Ectodermal cell (in vitro differentiated cells): ENCODE data around the gene TLE2.
A peak's percentile ranks its signal among the peaks of the same experiment; 100 is the strongest.

Source experiments
- H3K27ac ChIP-seq: 2 replicates; pipeline ENCODE4 v1.7.0; 2013; ENCODE audit warnings: mild to moderate bottlenecking, low read depth, low read length; ENCODE audit not compliant: insufficient read depth, poor library complexity, severe bottlenecking
- H3K27me3 ChIP-seq: 2 replicates; pipeline ENCODE4 v1.7.0; 2013; ENCODE audit warnings: mild to moderate bottlenecking, low read length; ENCODE audit not compliant: insufficient read depth, control insufficient read depth, poor library complexity, severe bottlenecking
- H3K36me3 ChIP-seq: one replicate; pipeline ENCODE4 v1.7.0; 2013; ENCODE audit warnings: low read length; ENCODE audit not compliant: control insufficient read depth, insufficient read depth
- H3K4me1 ChIP-seq: one replicate; pipeline ENCODE4 v1.7.0; 2013; ENCODE audit warnings: low read length; ENCODE audit not compliant: control insufficient read depth, insufficient read depth
- H3K4me3 ChIP-seq: 2 replicates; pipeline ENCODE4 v1.7.0; 2013; ENCODE audit warnings: low read depth, low read length, control low read depth; ENCODE audit not compliant: insufficient read depth
- H3K9me3 ChIP-seq: 2 replicates; pipeline ENCODE4 v1.7.0; 2013; ENCODE audit warnings: mild to moderate bottlenecking, low read length, moderate library complexity; ENCODE audit not compliant: control insufficient read depth
- WGBS, 2 experiments: methylation state at CpG; one replicate each; pipeline ENCODE4 v1.1.7; 2013; ENCODE audit warnings: missing lambda C conversion rate in 2 of 2; 5-methylcytosine and 5-hydroxymethylcytosine counted together

Gene TLE2

DNA sequence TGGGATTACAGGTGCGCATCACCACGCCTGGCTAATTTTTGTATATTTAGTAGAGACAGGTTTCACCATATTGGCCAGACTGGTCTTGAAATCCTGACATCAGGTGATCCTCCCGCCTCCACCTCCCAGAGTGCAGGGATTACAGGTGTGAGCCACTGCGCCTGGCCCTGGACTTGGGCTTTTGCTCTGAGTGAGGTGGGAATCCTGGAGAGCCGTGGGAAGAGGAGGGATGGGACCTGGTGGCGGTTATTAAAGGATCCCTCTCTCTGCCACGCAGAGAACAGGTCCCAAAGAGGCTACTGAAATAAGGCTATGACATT is 34.9 kb upstream of the TLE2 start:
- Histone ChIP-seq H3K4me1 (no peaks in the 10 kb centered on the region), H3K27me3 (peaks cover 26% of the 10 kb centered on the region), H3K9me3 (no peaks in the 10 kb centered on the region), H3K27ac (no peak overlapping the region), H3K36me3 (no peaks in the 10 kb centered on the region), H3K4me3 (no peak overlapping the region)
- WGBS, 2 experiments, result 85 to 93% methylated on average over 7 of the region's 7 CpGs

DNA sequence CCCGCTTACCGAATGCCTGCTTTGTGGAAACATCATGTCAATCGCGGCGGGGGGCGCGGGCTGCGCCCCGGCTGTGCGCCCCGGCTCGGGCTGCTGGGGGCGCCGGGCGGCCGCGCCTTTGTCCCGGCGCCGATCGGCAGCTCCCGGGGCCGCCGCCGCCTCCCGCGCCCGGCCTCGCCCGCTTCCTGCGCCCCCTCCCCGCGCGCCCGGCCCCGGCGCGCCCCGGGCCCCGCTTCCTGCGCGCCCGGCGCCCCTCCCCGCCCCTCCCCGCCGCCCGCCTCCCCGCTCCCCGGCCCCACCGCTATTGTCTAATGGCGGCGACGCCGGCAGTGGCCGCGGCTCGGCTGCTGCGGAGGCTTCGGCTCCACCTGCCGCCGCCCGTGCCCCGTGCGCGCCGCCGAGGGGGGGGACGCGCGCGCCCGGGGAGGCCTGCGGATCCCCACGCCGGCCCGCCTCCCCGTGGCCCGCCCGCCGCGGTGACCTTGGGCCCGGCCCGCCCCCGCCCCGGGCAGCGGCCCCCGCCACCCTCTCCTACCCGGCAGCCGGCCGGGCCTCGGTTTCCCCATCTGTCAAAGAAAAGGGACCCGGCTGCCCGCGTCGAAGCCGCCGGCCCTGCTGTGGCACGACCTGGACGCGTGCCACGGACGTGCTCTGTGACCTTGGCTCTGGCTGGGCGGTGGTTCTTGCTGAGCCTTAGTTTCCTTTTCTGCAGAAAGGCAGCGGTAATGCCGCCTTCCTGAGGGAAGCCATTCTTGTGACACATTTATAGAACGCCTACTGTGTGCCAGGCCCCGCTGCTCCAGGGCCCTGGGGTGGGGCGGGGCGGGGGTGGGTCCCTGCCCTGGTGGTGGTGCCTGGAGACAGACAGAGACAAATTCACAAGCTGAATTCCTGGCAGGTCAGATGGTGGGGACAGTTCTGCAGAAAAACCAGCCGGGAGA is 33.4 kb upstream of the TLE2 start, which contains the start of gene TLE5:
TLE5 (minus strand) TSS at position 331 of the 941 bp plus-strand sequence; CDS start at position 36, 295 bp downstream.
- peaks cover 3% of the 10 kb centered on the region for H3K4me1 ChIP-seq
- no peaks in the 10 kb centered on the region for H3K9me3 ChIP-seq
- H3K27ac ChIP-seq, result no peak within 1 kb of the TSS
- H3K36me3 ChIP-seq, result no peaks in the 10 kb centered on the region
- H3K4me3 ChIP-seq, result peak within 1 kb of the TSS; percentile 64
- H3K27me3 ChIP-seq, result peaks cover 41% of the 10 kb centered on the region
- WGBS, 2 experiments, result 2% methylated on average over 110 to 111 of the region's 111 CpGs

DNA sequence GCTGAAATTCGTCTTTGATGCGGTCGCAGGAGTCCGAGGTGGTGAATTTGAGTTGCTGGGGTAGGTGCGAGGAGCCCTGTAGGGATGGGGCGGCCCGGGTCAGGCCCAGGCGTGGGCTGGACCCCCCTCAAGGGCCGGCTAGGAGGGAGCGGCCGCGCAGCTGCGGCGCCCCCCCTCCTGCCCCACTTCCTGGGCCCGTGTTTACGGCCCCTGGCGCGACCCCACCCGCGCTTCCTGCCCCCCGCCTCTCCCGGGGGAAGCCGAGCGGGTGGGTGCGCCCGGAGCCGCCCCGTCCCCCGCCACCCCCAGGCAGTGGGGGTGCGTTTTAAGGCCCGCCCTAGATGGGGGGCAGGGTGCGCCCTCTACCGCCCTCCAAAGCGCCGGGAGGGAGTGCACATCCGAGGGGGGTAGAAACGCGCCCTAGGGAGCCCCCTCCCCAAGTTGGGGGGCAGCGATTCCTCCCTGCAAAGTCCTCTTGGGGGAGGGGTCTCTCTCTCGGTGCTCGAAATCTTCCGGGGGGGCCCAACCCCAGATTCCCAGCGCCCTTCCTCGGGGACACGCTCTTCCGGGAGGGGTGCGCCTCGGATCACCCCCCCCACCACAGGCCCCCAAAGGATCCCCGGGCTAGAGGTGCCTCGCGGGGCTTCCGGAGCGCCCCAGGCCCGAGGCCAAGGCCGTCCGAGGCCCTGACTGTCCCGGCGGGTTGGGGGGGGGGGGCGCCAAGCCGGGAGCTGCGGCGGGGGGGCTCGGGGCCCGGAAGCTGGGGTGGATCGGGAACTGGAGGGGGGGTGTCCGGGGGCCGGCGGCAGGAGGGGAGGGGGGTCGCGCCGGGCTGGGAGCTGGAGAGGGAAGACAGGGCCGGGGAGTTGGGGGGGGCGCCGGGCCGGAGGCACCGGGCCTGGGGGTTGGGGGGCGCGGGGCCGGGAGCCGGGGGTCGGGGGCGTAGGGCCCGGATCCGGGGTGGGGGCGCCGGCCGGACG is 32.4 kb upstream of the TLE2 start:
- H3K4me1 ChIP-seq, result peaks cover 12% of the 10 kb centered on the region
- H3K27ac ChIP-seq, result no peak overlapping the region
- no peaks in the 10 kb centered on the region for H3K9me3 ChIP-seq
- H3K36me3 ChIP-seq, result no peaks in the 10 kb centered on the region
- H3K27me3 ChIP-seq, result peaks cover 51% of the 10 kb centered on the region
- 5% methylated on average over 76 to 85 of the region's 88 CpGs for WGBS, 2 experiments
- peak overlapping the region; percentile 64 for H3K4me3 ChIP-seq

DNA sequence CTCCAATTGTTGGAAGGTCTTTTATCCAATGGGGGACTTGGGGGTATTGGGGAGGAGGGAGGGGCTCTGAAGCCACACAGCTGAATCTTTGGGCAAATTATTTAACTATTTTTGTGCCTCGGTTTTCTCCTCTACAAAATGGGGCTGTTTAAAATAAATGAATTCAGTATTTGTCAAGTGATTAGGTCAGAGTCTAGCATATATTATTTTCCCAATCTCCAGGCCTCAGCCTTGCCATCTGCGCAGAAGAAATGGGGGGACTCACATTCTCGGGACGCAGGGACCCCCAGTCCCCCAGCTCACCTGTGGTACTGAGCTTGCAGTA is 31.7 kb upstream of the TLE2 start:
- H3K4me3 ChIP-seq, result peak overlapping the region; percentile 64
- WGBS, 2 experiments, result 79 to 80% methylated on average over 4 of the region's 4 CpGs
- H3K27me3 ChIP-seq, result peaks cover 57% of the 10 kb centered on the region
- no peaks in the 10 kb centered on the region for H3K9me3 ChIP-seq
- peaks cover 18% of the 10 kb centered on the region for H3K4me1 ChIP-seq
- no peak overlapping the region for H3K27ac ChIP-seq
- H3K36me3 ChIP-seq, result no peaks in the 10 kb centered on the region

DNA sequence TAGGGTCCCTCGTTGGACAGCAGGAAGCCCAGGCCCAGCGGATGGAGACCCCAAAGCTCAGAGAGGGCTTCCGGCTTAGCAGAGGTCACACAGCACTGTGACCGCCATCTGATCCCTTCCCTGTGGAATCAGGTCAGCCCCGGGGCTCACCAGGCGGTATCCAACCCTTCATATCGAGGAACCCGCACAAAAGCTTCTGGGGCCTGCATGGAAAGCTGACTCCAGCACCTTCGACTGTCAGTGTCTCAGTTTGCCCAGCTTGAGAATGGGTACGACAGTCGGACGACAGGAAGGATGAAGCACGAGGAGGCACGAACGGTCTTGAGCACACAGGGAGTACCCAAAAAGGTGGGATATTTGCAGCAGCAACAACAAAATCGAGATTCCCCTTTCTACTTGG is 30.6 kb upstream of the TLE2 start:
- Histone ChIP-seq H3K27ac (no peak overlapping the region), H3K4me3 (no peak overlapping the region), H3K9me3 (no peaks in the 10 kb centered on the region), H3K4me1 (peaks cover 18% of the 10 kb centered on the region), H3K36me3 (no peaks in the 10 kb centered on the region), H3K27me3 (peaks cover 69% of the 10 kb centered on the region)
- 95 to 97% methylated on average over 16 of the region's 16 CpGs for WGBS, 2 experiments

DNA sequence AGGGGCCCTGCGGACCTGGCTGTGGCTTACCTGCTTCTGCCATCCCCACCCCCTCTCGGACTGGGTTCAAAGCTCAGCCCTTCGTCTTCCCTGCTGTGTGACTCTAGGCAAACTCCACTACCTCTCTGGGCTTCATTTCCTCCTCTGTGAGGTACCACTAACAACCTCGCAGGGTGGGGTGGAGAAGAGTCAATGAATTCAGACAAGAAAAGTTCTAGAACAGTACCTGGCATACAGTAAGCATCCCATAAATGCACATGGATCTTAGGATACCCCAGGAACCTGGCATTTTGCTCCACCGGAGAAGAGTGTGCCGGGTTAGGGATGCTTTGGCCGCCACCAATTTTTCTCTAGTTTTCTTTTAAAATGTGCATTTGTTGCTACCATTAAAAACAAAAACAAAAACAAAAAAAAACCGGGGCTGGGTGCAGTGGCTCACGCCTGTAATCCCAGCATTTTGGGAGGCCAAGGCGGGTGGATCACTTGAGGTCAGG is 29.8 kb upstream of the TLE2 start:
- H3K36me3 ChIP-seq, result no peaks in the 10 kb centered on the region
- H3K27me3 ChIP-seq, result peaks cover 69% of the 10 kb centered on the region
- no peak overlapping the region for H3K27ac ChIP-seq
- peaks cover 18% of the 10 kb centered on the region for H3K4me1 ChIP-seq
- H3K4me3 ChIP-seq, result no peak overlapping the region
- 91 to 93% methylated on average over 10 of the region's 10 CpGs for WGBS, 2 experiments
- no peaks in the 10 kb centered on the region for H3K9me3 ChIP-seq

DNA sequence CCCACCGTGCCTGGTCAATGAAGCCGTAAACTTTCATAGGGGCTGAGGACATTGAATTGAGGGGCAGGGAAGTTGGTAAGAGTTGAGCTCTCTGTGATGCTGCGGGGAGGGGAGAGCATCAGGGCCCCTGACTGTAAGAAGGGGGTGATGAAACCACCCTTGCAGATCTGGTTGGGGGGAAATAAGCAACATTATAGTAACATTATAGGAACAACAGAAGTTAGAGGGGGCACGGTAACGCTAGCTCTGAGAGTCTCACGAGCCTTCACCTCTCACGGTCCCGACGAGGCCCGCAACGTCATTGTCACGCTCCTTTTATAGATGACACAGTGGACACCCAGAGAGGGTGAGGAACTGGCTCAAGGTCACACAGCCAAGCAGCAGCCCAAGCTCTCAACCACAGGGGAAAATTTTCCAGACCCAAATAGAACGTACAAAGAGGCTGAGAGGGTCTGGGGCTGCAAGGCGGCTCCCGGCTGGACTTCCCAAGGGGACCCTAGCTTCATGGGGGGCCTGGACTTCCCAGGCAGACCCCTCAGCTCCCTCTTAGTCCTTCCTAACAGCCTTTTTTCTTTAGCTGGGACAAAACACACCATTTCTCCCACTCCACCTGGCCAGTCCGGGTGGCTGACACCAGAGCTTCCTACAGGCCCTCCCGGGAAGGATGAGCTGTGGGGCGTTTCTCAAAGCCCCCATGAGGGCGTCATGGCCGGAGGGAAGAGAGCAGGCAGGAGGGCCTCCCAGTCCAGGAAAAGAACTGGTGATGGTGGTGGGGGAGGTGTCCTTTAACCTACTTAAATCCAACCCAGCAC is 29.1 kb upstream of the TLE2 start:
- peaks cover 22% of the 10 kb centered on the region for H3K4me1 ChIP-seq
- no peaks in the 10 kb centered on the region for H3K36me3 ChIP-seq
- H3K9me3 ChIP-seq, result no peaks in the 10 kb centered on the region
- no peak overlapping the region for H3K4me3 ChIP-seq
- H3K27me3 ChIP-seq, result peaks cover 65% of the 10 kb centered on the region
- 87 to 90% methylated on average over 20 of the region's 20 CpGs for WGBS, 2 experiments
- no peak overlapping the region for H3K27ac ChIP-seq

DNA sequence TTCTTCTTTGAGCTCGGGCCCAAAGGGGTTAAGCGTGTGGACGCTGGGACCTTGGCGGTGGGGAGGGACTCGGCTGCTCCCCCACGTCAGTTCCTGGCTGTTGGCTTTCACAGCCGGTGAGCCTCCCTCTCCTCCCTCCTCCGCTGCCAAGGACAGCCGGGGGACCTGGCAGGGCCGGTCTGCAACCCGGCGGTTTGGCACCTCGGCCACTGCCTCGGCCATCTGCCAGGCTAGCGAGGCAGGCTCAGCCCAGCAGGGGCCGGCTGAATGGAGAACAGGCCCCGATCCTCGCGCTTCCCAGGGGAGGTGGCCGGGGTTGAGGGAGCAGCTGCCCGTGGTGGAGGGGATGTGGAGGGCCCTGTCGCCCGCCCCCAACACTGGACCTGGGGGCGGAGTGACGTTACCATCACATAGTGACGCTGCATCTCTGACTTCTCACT is 28.2 kb upstream of the TLE2 start:
- Histone ChIP-seq H3K27ac (no peak overlapping the region), H3K4me3 (no peak overlapping the region)

DNA sequence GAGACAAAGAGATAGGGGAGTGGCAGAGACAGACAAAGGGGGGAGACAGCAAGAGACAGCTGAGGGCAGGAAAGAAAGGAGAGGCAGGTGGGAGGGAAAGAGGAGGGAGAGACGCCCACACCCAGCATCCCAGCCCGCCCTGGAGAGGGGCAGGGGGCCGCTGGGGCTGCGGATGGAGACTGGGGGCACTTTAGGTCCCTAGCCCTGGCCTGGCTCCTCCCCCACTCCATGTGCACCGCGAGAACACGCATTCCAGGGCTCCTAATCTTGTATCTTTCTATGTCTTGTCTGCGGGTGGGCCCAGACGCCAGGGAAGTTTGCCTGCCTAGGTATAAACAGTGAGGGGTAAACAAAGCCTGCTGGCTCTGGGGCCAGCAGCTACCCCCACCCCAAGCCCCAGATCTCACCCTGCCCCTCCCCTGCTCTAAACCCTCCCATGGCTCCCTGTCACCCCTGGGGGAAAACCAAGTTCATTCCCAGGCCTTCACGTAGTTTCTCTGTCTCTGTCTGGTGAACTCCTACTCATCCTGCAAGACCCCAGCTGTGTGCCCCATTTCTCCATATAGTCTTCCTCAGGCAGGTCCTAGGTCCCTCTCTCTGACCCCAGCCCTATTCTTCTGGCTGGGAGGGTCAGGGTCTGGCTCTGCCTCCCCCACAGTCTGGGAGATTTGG is 27.5 kb upstream of the TLE2 start:
- 5 to 9% methylated on average over 10 of the region's 10 CpGs for WGBS, 2 experiments
- Histone ChIP-seq H3K9me3 (no peaks in the 10 kb centered on the region), H3K4me1 (peaks cover 24% of the 10 kb centered on the region), H3K36me3 (no peaks in the 10 kb centered on the region), H3K27me3 (peaks cover 56% of the 10 kb centered on the region), H3K27ac (no peak overlapping the region), H3K4me3 (no peak overlapping the region)

More for the DNA sequence above, 28.2 kb upstream of the TLE2 start:
- no peaks in the 10 kb centered on the region for H3K9me3 ChIP-seq
- H3K4me1 ChIP-seq, result peaks cover 24% of the 10 kb centered on the region
- peaks cover 57% of the 10 kb centered on the region for H3K27me3 ChIP-seq
- H3K36me3 ChIP-seq, result no peaks in the 10 kb centered on the region
- WGBS, 2 experiments, result 13% methylated on average over 26 of the region's 26 CpGs
